Endometrial microvascular endothelial cells (primary cell): ENCODE results near the gene BGN. TPM values are rescaled to one million over a fixed set of nuclear protein-coding genes. Genes with fewer than 3 reads are reported as not detected.

Experiments used
- in situ Hi-C: cut with HindIII; loops from 2 replicates; pipeline ENCODE4 v1.10.0; 2017; ENCODE audit warnings: low sequenced_read_pairs, low pct_unique_long_range_greater_than_20kb; ENCODE audit errors: inconsistent ontology term
- total RNA-seq: library from RNA; depleted of rRNA; stranded (reverse); fragments of >200 nt; gene quantifications from one replicate; pipeline ENCODE4 v1.2.3, GENCODE V29; 2015; ENCODE audit errors: inconsistent ontology term

The BGN gene
- total RNA-seq, 1 donor from 2014 or later = 2.9 TPM

DNA sequence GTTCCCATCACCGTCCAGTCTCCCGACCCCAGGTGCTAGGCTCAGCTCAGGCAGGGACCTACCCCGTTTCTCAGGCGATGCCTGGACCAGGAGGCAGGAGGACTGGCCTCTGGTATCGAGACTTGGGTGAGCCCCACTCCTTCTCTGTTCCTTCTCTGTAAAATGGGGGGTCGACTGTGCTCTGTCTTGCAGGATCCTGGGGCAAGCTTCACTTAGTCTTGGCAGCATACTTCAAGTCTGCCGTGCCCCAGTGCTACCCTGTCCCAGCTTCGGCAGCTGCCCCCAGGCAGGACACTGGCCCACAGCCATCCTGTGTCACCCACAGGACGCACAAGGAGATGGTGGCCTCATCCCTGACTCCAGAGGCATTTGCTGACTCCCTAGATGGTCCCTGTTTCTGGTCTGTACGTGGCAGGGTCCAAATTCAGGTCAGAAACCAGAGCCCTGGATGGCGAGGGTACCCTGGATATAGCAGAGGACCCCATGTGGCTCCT, 17.4 kb upstream of the BGN start:
- in situ Hi-C loops = no loop called here

DNA sequence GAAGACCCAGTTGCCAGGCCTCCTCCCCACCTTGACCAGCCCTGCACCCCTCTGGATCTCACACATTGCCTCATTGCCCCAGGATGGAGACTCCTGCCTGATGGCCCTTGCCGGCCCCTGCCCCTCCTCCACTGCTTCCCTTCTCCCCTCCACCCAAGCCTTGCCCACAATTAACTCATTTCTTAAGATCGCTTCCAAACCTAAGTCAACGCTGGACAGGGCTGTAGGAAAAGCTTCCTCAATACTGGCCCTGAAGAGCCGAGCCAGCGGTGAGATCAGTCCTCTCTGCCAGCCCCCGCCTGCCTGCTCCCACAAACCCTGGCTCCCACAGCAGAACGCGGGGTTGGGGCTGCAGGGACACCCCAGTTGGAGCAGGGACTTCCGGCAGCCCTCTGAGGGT, 16.9 kb upstream of the BGN start:
- in situ Hi-C loops = no loop called here

DNA sequence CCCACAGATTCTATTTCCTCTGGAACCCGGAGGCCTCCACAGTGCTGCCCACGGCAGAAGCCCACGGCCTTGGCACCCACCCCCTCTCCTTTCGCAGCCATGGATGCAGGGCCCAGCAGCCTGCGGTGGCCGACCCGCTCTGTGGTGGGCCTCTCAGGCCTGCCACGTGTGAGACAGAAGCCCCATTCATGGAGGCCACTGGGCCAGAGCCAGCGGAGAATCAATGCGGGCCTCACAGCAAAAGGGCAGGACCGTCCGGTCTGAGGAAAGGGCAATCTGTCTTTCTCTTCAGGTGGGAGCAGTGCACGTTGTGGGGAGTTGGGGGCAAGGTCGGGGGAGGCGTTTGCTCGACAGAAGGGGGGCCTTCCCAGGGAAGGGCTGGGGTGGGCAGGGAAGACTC, 16.0 kb upstream of the BGN start:
- in situ Hi-C loops = no loop called here

DNA sequence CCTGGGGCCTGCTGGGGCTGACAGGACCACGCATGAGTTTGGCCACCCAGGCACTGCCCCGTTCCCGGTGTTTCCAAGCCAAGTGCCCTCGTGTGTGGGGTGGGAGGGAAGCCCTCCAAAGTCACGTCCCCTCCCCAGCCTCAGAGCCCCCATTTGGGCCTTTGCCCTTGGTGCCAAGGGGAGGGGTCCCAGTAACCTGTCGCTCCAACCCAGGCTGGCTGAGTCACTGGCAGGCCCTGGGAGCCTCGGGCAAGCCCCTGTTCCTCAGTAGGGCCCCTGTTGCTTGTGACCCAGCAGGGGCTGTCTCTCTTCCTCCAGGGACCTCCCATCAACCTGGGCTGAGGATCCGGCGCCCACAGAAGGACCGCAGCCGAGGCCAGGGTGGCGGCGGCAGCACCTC, 13.7 kb upstream of the BGN start:
- in situ Hi-C loops = no loop called here

DNA sequence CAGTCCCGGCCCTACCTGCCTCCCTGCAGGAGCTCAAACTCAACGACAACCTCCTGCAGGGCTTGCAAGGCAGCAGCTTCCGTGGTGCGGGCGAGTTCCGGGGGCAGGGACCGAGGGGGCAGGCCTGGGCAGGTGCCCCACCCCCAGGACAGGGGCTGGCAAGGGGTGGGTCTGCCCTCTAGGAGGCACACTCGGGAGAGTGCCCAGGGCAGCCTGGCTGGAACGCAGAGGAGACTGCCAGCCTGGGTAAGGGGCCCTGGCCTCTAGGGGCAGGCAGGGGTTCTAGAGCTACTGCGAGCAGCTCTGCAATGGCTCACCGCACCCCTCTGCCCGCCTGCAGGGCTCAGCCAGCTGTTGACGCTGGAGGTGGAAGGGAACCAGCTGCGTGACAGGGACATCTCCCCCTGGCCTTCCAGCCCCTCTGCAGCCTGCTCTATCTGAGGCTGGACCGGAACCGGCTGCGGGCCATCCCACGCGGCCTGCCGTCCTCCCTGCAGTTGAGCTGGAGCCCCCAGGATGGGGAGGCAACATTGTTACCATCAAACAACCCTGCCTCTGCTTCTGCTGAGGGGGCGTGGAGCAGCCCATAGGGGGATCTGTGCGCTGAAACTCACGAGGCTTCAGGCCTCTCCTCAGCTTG, 12.3 kb upstream of the BGN start:
- in situ Hi-C loops = no loop called here

DNA sequence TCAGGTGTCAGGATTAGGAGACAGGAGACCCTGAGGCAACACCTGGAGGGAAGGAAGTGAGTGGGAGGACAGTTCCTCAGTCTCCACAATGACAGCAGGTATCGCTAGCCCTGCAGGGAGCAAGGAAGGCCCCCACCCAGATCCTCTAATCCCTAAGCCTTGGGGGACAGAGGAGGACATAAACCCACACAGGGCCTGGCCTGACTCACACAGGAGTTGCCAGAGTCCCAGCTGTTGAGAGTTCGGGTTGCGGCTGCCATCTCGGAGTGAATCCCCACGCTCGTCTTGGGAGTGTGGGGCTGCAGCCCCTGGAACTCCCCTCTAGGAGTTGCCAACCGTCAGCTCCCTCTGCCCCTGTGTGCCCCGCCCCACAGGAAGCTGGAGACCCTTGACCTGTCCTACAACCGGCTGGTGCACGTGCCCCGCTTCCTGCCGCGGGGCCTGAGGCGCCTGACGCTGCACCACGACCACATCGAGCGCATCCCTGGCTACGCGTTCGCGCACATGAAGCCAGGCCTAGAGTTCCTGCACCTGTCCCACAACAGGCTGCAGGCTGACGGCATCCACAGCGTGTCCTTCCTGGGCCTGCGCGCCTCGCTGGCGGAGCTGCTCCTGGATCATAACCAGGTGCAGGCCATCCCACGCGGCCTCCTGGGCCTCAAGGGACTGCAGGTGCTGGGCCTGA, 9.2 kb upstream of the BGN start:
- in situ Hi-C loops = no loop called here

DNA sequence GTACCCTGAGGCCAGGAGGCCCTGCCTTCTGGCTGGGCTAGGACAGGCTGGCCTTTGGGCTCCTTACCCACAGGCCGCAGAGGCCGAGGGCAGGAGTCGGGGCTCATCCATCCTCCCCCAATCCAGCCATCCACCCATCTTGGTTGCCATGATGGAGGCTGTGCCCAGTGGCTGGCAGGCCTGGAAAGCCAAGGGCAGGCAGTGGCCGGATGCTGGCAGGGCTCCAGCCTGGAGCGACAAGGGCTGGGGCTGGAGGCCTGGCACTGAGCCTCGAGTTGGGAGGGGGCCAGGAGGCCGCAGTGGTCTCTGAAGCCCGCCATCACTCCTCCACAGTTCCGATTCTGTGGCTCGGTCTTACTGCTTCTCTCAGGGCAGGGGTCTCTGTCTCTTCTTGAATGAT, 8.6 kb upstream of the BGN start:
- in situ Hi-C loops = no loop called here

DNA sequence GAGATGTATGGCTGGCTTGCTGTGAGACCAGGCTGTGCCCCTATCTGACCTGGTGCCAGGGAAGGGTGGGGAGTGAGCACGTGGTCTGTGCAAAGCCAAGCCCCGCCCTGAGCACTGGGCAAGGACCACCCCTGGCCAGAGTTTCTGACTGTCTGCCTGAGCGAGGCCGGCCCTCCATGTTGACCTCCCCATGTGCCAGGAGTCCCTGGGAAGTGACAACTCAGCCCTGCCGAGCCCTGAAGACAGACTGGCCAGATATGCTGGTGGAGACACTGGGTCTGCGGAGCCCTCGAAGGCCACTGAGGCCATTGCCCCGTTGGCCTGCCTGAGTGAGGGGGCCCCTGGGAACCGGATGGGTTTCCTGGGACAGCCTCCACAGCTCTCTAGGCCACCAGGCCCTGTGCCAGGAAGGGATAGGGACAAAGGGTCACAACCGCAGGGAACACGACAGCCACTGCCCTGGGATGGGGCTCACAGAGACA, 7.1 kb upstream of the BGN start:
- in situ Hi-C loops = no loop called here

DNA sequence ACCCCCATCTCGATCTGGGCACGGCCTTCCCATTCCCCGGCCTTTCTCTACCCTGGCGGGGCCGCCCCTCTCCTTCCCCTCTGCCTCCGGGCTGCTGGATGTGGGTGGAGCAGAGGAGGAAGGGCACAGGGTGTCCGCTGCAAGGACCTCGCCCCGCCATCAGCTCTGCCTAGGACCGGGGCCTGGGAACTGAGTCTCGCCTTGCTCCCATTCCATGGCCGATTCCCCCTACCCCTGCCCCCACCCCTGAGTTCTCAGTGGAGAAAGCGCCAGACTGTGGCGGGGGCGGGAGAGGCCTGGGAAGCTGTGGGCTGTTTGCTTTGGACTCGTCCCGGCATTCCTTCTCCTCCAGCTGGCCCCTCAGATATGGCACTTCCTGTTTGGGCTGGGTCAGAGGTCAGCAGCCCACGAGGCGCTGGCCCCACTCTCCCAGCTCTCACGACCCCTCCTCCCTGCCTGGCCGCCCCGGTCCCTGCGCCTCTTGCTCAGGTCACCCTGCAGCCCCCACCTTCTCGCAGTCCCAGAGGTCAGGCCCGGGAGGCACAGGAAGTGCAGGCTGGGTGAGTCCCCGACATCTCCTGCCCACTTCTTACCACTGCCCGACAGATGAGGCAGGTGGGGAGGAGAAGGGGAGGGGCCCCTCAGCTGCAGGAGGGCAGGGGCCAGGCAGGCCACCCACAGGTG, 6.4 kb upstream of the BGN start:
- in situ Hi-C loops = no loop called here

DNA sequence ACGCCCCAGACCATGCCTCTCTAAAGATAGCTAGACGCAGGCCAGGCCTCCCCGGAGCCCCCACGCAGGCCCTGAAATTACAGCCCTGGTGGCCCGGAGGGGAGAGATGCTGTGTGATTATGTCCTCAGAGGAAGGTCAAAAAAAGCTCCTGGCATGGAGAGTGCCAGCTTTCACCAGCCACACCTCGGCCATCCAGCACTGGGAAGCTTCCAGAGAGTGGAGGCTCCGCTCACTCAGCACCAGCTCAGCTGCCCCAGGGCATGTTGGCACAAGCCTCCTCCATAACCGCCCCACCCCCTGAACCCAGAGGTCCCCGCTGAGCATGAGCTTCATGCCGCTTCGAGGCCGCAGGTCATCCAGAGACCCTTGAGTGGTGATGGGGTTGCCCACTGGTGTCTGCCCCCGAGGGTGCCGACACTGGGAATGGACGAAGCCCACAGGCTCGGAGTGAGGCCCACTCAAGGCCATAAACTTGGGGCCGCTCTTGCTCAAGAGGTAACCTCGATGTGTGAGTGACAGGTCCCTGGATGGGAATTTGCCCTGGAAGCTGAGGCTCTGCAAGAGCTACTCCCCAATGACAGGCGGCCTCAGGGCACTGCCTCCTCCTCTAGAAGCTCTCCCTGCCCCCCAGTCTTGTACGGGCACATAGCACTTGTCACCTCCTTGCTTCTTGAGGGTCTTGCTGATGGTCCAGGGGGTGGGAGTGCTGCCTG, 4.4 kb upstream of the BGN start:
- in situ Hi-C loops = no loop called here

DNA sequence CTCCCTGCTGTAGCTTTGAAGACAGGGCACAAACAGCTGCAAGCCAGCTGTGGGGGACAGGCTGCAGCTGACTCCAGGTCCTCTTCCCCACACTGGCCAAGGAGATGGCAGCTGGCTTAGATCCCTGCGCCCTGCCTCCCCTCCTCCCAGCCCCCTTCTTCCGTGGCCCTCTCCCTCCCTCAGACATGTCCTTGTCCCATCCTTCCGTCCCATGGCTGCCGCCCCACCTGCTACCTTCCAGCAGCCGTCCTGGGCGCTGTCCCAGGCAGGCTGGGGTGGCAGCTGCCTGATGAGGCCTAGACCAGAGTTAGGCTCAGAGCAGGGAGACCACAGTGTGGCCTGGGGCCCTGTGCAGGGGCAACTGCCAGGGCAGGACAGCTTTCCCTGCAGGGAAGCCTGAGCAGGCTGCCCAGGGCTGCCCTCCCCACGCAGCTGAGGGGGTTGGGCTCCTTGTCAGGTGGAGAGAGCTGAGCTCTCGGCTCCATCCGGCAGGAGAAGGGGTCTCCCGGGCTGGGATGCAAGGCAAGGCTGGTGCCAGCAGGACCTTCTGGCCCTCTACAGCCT, 3.3 kb upstream of the BGN start:
- in situ Hi-C loops = no loop called here

DNA sequence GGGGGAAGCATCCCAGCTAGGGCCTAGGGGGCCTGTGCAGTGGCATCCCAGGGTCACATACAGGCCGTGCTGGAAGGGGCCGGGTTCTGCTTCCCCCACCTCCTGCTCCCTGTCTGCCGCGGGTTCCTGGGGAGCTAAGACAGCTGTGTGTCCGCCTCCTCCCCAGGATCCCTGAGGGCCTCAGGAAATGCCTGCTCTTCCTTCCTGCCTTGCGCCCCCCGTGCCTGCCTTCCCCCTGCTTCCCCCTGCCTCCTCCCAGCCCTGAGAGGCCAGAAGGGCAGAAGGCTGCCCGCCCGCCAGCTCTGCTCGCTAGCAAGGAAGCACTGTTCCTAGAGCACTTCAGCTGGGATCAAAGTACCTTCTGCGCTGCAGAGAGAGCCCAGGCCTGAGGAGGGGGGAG, 2.9 kb upstream of the BGN start:
- in situ Hi-C loops = no loop called here

DNA sequence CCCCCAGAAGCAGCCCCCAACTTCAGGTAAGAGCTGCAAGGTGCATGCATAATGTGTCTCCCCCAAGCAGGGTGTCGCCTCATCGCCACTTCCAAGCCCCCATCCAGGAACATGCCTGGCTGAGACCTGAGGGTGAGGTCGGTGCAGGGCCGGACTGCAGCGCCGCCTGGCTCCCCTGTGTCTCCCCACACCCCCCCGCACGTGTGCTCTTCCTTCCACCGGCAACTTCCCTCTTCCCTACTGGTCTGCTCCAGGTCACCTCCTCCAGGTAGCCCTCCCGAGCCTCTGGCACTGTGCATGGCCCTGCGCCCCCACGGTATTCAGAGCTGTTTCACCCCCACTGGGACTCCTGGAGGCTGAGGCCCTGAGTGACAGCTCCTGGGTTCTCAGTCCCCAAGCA, 2.2 kb upstream of the BGN start:
- in situ Hi-C loops = no loop called here

DNA sequence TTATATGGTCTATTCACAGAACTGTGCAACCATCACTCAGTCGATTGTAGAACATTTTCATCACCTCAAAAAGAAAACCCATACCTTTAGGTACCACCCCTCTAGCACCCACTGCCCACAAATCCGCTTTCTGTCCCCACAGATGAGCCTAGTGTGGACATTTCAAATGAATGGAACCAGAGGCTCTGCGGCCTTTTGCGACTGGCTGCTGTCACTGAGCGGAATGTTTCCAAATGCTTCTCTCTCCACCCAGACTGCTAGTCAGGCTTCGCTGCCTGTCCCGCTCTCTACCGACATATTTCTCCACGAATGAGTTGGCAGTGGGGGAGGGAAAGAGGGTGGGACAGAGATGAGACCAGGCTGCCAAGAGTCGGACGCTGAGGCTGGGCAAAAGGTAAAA, 1.7 kb upstream of the BGN start:
- in situ Hi-C loops = no loop called here

DNA sequence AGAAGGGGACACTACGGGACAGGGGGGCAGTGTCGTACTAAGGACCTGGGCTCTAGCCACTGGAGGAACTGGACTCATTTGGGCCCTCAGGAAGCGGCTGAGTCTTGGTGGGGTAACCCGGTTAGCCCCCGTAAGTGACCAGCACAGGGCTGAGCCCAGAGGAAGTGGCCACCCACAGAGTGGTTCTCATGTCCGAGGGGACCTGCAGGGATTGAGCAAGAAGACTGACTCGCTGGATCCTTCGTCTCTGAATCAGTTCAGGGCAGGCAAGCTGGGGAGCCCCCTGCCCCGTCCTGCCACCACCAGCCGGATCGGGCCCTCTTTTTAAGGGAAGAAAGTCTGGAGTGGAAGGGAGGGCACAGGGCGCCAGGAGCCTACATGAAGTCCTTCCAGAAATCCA, 719 bp upstream of the BGN start:
- in situ Hi-C loops = no loop called here

DNA sequence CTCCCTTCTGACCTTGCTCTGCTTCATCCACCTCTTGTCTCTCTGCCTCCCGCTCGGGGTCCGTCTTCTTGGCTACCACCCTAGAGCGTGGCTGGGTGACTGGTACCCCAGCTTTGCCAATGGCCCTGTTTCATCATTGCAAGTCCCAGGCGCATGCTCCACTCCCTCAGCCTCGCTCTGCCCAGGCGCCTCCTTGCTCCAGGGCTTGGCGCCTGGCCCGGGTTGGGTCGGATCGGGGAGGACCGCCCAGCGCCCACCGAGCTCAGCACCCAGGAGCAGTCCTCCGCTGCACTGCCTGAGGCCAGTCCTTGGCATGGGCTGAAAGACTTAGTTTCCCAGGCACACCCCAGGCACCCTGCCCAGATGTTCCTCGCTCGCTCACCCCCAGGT, 577 bp downstream of the BGN start:
- in situ Hi-C loops = no loop called here

DNA sequence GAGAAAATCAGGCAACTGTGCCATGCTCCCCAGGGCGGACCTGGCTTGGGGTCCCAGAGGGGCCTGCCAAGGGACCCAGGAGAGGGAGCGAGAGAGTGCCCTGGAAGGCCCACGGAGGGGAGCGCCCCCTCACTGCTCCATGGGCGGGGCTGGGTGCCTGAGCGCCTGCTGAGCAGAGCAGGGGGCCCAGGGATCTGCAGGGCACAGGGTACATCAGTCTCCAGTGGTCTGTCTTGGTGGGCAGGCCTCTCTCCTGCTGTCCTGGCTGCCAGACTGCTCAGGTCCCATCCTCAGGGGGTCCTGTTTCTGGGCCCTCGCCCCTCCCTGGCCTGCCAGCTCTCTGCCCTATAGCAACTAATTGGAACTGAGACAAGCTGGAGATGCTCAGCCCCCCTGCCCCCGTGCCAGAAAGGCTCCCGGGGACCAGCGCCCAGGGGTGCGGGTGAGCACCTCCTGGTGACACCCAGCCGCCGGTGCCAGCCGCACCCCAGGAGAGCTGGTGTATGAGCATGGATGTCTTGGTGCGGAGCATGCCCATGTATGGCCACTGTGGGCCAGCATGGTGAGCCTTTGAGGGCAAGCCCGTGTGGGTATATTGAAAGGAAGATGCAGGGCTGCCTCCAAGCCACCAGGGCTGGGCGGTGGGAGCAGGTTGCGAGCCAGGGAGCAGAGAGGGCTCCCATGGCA, 1.3 kb downstream of the BGN start:
- in situ Hi-C loops = no loop called here

DNA sequence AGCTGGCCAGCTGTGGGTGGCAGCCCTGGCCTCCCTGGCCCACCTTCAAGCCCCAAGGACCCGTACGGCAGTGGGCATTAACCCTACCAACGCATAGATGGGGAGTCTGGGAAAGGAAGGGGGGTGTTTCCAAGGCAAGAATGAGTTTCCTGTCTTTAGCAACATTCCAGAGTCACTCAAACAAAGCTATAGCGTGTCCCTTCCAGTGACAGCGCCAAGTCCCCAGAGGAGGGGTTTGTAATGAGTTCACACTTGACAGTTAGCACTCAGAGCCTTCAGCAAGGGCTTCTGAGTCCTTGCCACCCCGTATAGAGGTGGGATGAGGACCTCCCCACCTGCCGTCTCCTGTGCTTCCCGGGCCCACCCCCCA, 1.8 kb downstream of the BGN start:
- in situ Hi-C loops = no loop called here

DNA sequence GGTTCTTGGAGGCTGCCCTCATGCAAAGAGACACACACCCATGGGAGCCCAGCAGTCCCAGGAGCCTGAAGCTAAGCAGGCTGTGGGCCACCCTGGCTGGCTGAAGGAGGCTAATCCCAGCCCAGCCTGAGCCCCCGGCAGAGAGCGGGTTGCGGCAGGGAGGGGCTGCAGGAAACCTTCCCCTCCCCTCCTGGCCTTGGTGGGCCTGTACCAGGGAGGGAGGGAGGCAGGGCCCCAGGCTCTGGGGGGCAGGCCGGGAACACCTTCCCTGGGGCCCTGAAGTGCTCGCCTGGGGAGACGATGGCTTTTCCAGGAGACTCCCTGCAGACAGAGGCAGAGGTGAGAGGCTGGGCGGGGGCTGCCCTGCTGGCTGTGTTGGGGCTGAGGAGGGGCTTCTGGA, 3.7 kb downstream of the BGN start:
- in situ Hi-C loops = no loop called here
